Heart left ventricle (tissue), 16 donors: ENCODE measurements around the gene SVBP. TPM values are rescaled to one million over a fixed set of nuclear protein-coding genes. Genes with fewer than 3 reads are reported as not detected.

Experiments
- ATAC-seq, 4 donors: fragments of 200-7000 bp; cut with Tn5 transposase; one replicate each; pipeline ENCODE4 v1.9.1; 2020 to 2022; ENCODE audit warnings: moderate library complexity in 4 of 4, mild to moderate bottlenecking in 3 of 4, moderate number of reproducible peaks in 1 of 4
- DNase-seq, 5 donors: peaks; one replicate each; pipeline ENCODE4 v3.0.0-alpha.2; 2020
- H3K27ac ChIP-seq, 12 donors: fragments of 200-600 bp; sonication (generic) in 4 of 12; one replicate each; pipeline versions ENCODE4 v1.5.0 to v1.8.0; 2016 to 2022; ENCODE audit warnings: mild to moderate bottlenecking in 2 of 12
- H3K27me3 ChIP-seq, 9 donors: fragments of 200-600 bp; sonication (generic) in 2 of 9; one replicate each; pipeline versions ENCODE4 v1.5.1 to v1.8.0; 2016 to 2022; ENCODE audit warnings: mild to moderate bottlenecking in 3 of 9
- H3K36me3 ChIP-seq, 9 donors: fragments of 200-600 bp; sonication (generic) in 2 of 9; one replicate each; pipeline versions ENCODE4 v1.5.0 to v1.8.0; 2018 to 2022; ENCODE audit warnings: mild to moderate bottlenecking in 2 of 9
- H3K4me1 ChIP-seq, 12 donors: fragments of 200-600 bp; sonication (generic) in 4 of 12; one replicate each; pipeline versions ENCODE4 v1.5.0 to v1.8.0; 2016 to 2022; ENCODE audit warnings: mild to moderate bottlenecking in 3 of 12
- H3K4me3 ChIP-seq, 12 donors: fragments of 200-600 bp; sonication (generic) in 4 of 12; one replicate each; pipeline versions ENCODE4 v1.5.0 to v1.8.0; 2017 to 2022; ENCODE audit warnings: mild to moderate bottlenecking in 9 of 12, moderate library complexity in 4 of 12
- H3K9me3 ChIP-seq, 12 donors: fragments of 200-600 bp; sonication (generic) in 4 of 12; one replicate each; pipeline versions ENCODE4 v1.5.0 to v1.8.0; 2016 to 2022; ENCODE audit warnings: mild to moderate bottlenecking in 1 of 12
- CTCF ChIP-seq, 12 donors: fragments of 200-600 bp; sonication (generic) in 4 of 12; IDR thresholded peaks; one replicate each; pipeline versions ENCODE4 v1.5.0 to v1.8.0; 2018 to 2022; ENCODE audit warnings: antibody characterized with exemption in 12 of 12, mild to moderate bottlenecking in 5 of 12
- POLR2A ChIP-seq, 2 donors: fragments of 450-650 bp; IDR thresholded peaks; one replicate each; pipeline ENCODE4 v1.6.1; 2017; ENCODE audit warnings: antibody characterized with exemption in 2 of 2, mild to moderate bottlenecking in 2 of 2, moderate library complexity in 2 of 2
- WGBS, 4 donors: extraction: QIAGEN DNeasy Blood & Tissue Kit in 2 of 4; methylation state at CpG; one replicate each; pipeline versions ENCODE4 v1.1.5 to v1.1.7; 2013 to 2018; 5-methylcytosine and 5-hydroxymethylcytosine counted together
- intact Hi-C, 10 donors: fragments of 100-400 bp; cut with DNase I; formaldehyde crosslinking; loops; one replicate each; pipeline versions ENCODE4 v1.11.1 to v1.14.2; 2022
- polyA plus RNA-seq, 2 donors: library from polyadenylated mRNA; stranded (reverse); fragments of 200-250 nt; gene quantifications; one replicate each; pipeline ENCODE4 v1.2.3, GENCODE V29; 2013
- total RNA-seq, 9 donors: library from RNA; depleted of rRNA in 2 of 9; stranded (reverse); fragments of >200 nt in 2 of 9; fragmentation: NEBNext Ultra II Directional in 3 of 9; extraction: Animal tissue kit (Norgen Biotek cat#: 25700) in 3 of 9; gene quantifications; one replicate each; pipeline versions ENCODE4 v1.1.0 to v1.2.4, GENCODE V29; 2016 to 2023
- donor health status: ischemic (EF 13 %, LVEDD 7.1; RV severe dilation, severe dysfunction).
- donor health status: healthy with polysubstance abuse.
- donor health status: DM: no; HTN: yes; CAD: no.
- donor health status: DM: no; HTN: no; CAD: no.
- donor health status: ischemic (EF 25% LVEDD 6.9; RV normal size, moderate dysfunction).
- donor health status: ischemic (EF 25% LVEDD 5.7; RV mildly dilated, moderate dysfunction).
- donor health status: healthy.
- donor health status: DM: yes; HTN: yes; CAD: no.
- donor health status: ischemic (EF 35%, LVEDD 5.7; RV mildly dilated, moderate dysfunction).
- donor health status: nonischemic (EF 11% LVEDD 7.7; RV severe dilation, severe dysfunction).
- donor health status: DM: yes; HTN: yes; CAD: no.
- donor health status: PGD.
- donor health status: ischemic (EF 29% LVEDD 5.4; RV normal size, mild dysfunction).
- donor health status: nonischemic (EF 23%, LVEDD 6.1; RV moderate dilation, normal function).

The SVBP gene
- total and polyA plus RNA-seq, 11 donors, result 11.5 to 33.5 (median 16.5) TPM

- 68 to 72% (median 69%) methylated on average over 3 of the region's 3 CpGs for WGBS, 4 donors
- peaks cover 0 to 19% (median 9%) of the 10 kb centered on the region in 9 donors for H3K36me3 ChIP-seq
- H3K4me3 ChIP-seq, result no peak overlapping the region
- H3K4me1 ChIP-seq, result peaks cover 0 to 21% (median 6%) of the 10 kb centered on the region in 12 donors
- no peak overlapping the region for H3K27ac ChIP-seq
- no peaks in the 10 kb centered on the region for H3K27me3 ChIP-seq
- DNase-seq (no peak), ATAC-seq (peak in 2 of 4 donors; percentile 35 to 44)
- H3K9me3 ChIP-seq, result no peaks in the 10 kb centered on the region
- TF ChIP-seq POLR2A (IDR thresholded peaks at IDR 0.05) (no peak), CTCF (IDR thresholded peaks at IDR 0.05) (no peak)
- intact Hi-C loops, result no loop called here
Measured at GRCh38 chr1:42841010-42841409, 23.8 kb upstream of the SVBP start.

GRCh38 chr1:42838482-42839190 is 21.4 kb upstream of the SVBP start:
- Histone ChIP-seq H3K27me3 (no peaks in the 10 kb centered on the region), H3K4me3 (no peak overlapping the region), H3K4me1 (peaks cover 0 to 9% (median 0%) of the 10 kb centered on the region in 12 donors), H3K36me3 (peaks cover 0 to 23% (median 11%) of the 10 kb centered on the region in 9 donors), H3K27ac (peak overlapping the region in 1 of 12 donors; percentile 44), H3K9me3 (no peaks in the 10 kb centered on the region)
- DNase-seq, result no peak
- WGBS, 4 donors, result 82 to 88% (median 85%) methylated on average over 7 of the region's 7 CpGs
- intact Hi-C loops, result no loop called here
- no peak for TF ChIP-seq POLR2A (IDR thresholded peaks at IDR 0.05)
- no peak for TF ChIP-seq CTCF (IDR thresholded peaks at IDR 0.05)
- ATAC-seq, result peak in 1 of 4 donors; percentile 24

DNA sequence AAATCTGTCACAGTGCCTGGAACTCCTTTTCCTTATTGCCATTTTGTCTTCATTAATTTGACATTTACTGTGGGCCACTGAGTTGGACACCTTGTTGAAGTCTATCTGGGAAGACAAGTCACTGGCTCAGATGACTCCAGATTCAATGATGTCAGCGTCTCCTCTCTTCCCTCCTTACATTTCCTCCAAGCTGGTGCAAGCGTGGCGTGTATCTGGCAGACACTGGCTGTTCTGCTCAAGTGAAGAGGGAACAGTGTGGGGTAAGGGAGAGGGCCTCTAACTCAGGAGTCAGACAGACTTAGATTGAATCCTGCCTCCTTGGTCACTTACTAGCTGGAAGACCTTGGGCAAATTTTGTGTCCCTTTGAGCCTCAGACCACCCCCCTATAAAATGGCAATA is 20.5 kb upstream of the SVBP start:
- 45 to 77% (median 65%) methylated on average over 3 of the region's 3 CpGs for WGBS, 4 donors
- ATAC-seq, result peak in 1 of 4 donors; percentile 53
- H3K4me1 ChIP-seq, result peaks cover 0 to 9% (median 0%) of the 10 kb centered on the region in 12 donors
- no peak overlapping the region for H3K4me3 ChIP-seq
- intact Hi-C loops, result no loop called here
- H3K9me3 ChIP-seq, result no peaks in the 10 kb centered on the region
- H3K36me3 ChIP-seq, result peaks cover 0 to 21% (median 6%) of the 10 kb centered on the region in 9 donors
- no peaks in the 10 kb centered on the region for H3K27me3 ChIP-seq
- TF ChIP-seq CTCF (IDR thresholded peaks at IDR 0.05) (no peak), POLR2A (IDR thresholded peaks at IDR 0.05) (no peak)
- H3K27ac ChIP-seq, result no peak overlapping the region
- no peak for DNase-seq

GRCh38 chr1:42835422-42835821 is 18.2 kb upstream of the SVBP start:
- Histone ChIP-seq H3K27me3 (no peaks in the 10 kb centered on the region), H3K4me1 (peaks cover 0 to 9% (median 0%) of the 10 kb centered on the region in 12 donors), H3K4me3 (no peak overlapping the region), H3K9me3 (no peaks in the 10 kb centered on the region), H3K36me3 (peaks cover 0 to 22% (median 6%) of the 10 kb centered on the region in 9 donors), H3K27ac (no peak overlapping the region)
- ATAC-seq (no peak), DNase-seq (no peak)
- intact Hi-C loops, result no loop called here
- WGBS, 4 donors, result 97 to 100% (median 98%) methylated on average over 2 of the region's 2 CpGs
- TF ChIP-seq CTCF (IDR thresholded peaks at IDR 0.05) (no peak), POLR2A (IDR thresholded peaks at IDR 0.05) (no peak)
